ENCODE measurements around the gene ESR1.

- peak in 2 of 3 donors; percentile 57 to 66 for TF ChIP-seq CTCF (IDR thresholded peaks at IDR 0.05)
- TF ChIP-seq EP300 (IDR thresholded peaks at IDR 0.05) = no peak
- no peak for TF ChIP-seq POLR2A (IDR thresholded peaks at IDR 0.05)
Observed at GRCh38 chr6:151763303-151763702, 44.2 kb upstream of the ESR1 start.
